HEK293 (cell line): ENCODE measurements around the gene PSMD7.

Experiments used
- SP2 ChIP-seq: fragments of 450-650 bp; formaldehyde crosslinking; IDR thresholded peaks from 2 replicates; pipeline ENCODE4 v1.5.1; 2016; ENCODE audit warnings: missing biosample characterization, missing genetic modification characterization
- ZNF221 ChIP-seq: fragments of 450-650 bp; formaldehyde crosslinking; IDR thresholded peaks from 2 replicates; pipeline ENCODE4 v1.5.1; 2017; ENCODE audit warnings: missing biosample characterization, missing genetic modification characterization, borderline replicate concordance
- ZNF354C ChIP-seq: fragments of 450-650 bp; formaldehyde crosslinking; IDR thresholded peaks from 2 replicates; pipeline ENCODE4 v1.5.1; 2016; ENCODE audit warnings: missing biosample characterization, missing genetic modification characterization, low read depth, borderline replicate concordance
- ZNF501 ChIP-seq: fragments of 450-650 bp; formaldehyde crosslinking; IDR thresholded peaks from 2 replicates; pipeline ENCODE4 v1.5.1; 2016; ENCODE audit warnings: missing biosample characterization, missing genetic modification characterization
- TF ChIP-seq, protein P1 (sequence below): fragments of 450-650 bp; formaldehyde crosslinking; IDR thresholded peaks from 2 replicates; pipeline ENCODE4 v1.5.1; 2016; ENCODE audit warnings: missing biosample characterization, missing genetic modification characterization
- TF ChIP-seq, protein P2 (sequence below): fragments of 450-650 bp; formaldehyde crosslinking; IDR thresholded peaks from 2 replicates; pipeline ENCODE4 v1.5.1; 2016; ENCODE audit warnings: missing biosample characterization, missing genetic modification characterization

- TF ChIP-seq ZNF354C (tag by site-specific recombination) (no peak), ZNF221 (tag by site-specific recombination) (no peak), SP2 (no peak), ZNF501 (tag by site-specific recombination) (no peak)
- TF ChIP-seq, protein P1, sequence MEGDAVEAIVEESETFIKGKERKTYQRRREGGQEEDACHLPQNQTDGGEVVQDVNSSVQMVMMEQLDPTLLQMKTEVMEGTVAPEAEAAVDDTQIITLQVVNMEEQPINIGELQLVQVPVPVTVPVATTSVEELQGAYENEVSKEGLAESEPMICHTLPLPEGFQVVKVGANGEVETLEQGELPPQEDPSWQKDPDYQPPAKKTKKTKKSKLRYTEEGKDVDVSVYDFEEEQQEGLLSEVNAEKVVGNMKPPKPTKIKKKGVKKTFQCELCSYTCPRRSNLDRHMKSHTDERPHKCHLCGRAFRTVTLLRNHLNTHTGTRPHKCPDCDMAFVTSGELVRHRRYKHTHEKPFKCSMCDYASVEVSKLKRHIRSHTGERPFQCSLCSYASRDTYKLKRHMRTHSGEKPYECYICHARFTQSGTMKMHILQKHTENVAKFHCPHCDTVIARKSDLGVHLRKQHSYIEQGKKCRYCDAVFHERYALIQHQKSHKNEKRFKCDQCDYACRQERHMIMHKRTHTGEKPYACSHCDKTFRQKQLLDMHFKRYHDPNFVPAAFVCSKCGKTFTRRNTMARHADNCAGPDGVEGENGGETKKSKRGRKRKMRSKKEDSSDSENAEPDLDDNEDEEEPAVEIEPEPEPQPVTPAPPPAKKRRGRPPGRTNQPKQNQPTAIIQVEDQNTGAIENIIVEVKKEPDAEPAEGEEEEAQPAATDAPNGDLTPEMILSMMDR (tag by site-specific recombination) = no peak
- TF ChIP-seq, protein P2, sequence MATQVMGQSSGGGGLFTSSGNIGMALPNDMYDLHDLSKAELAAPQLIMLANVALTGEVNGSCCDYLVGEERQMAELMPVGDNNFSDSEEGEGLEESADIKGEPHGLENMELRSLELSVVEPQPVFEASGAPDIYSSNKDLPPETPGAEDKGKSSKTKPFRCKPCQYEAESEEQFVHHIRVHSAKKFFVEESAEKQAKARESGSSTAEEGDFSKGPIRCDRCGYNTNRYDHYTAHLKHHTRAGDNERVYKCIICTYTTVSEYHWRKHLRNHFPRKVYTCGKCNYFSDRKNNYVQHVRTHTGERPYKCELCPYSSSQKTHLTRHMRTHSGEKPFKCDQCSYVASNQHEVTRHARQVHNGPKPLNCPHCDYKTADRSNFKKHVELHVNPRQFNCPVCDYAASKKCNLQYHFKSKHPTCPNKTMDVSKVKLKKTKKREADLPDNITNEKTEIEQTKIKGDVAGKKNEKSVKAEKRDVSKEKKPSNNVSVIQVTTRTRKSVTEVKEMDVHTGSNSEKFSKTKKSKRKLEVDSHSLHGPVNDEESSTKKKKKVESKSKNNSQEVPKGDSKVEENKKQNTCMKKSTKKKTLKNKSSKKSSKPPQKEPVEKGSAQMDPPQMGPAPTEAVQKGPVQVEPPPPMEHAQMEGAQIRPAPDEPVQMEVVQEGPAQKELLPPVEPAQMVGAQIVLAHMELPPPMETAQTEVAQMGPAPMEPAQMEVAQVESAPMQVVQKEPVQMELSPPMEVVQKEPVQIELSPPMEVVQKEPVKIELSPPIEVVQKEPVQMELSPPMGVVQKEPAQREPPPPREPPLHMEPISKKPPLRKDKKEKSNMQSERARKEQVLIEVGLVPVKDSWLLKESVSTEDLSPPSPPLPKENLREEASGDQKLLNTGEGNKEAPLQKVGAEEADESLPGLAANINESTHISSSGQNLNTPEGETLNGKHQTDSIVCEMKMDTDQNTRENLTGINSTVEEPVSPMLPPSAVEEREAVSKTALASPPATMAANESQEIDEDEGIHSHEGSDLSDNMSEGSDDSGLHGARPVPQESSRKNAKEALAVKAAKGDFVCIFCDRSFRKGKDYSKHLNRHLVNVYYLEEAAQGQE (tag by site-specific recombination) = no peak
Measured at GRCh38 chr16:74305281-74305680, 8.7 kb downstream of the PSMD7 start.
